Mesothelial cell of epicardium (in vitro differentiated cells): ENCODE measurements around the gene MYO5A. TPM values are rescaled to one million over a fixed set of nuclear protein-coding genes. Genes with fewer than 3 reads are reported as not detected.

Source experiments
- DNase-seq, 2 experiments: peaks; one replicate each; pipeline ENCODE4 v3.0.0; 2021; ENCODE audit warnings: low spot score in 2 of 2; ENCODE audit not compliant: unreplicated experiment in 2 of 2
- H3K27ac Mint-ChIP-seq: 2 replicates; pipeline ENCODE4 v1.8.0; 2021; ENCODE audit warnings: mixed read lengths
- H3K27me3 Mint-ChIP-seq: 2 replicates; pipeline ENCODE4 v1.8.0; 2021; ENCODE audit warnings: low read depth, mixed read lengths
- H3K36me3 Mint-ChIP-seq: 2 replicates; pipeline ENCODE4 v1.8.0; 2021; ENCODE audit warnings: mixed read lengths
- H3K4me1 Mint-ChIP-seq: 2 replicates; pipeline ENCODE4 v1.8.0; 2021; ENCODE audit warnings: mixed read lengths
- H3K4me3 Mint-ChIP-seq: 2 replicates; pipeline ENCODE4 v1.8.0; 2021; ENCODE audit warnings: mild to moderate bottlenecking, moderate library complexity, mixed read lengths
- H3K9me3 Mint-ChIP-seq: 2 replicates; pipeline ENCODE4 v1.8.0; 2021; ENCODE audit warnings: mixed read lengths
- total RNA-seq: library from RNA; stranded (reverse); gene quantifications from 3 replicates; pipeline ENCODE4 v1.2.1, GENCODE V29; 2021
- TF ChIP-seq, protein P1 (sequence below): fragments of 200-600 bp; sonication (generic); IDR thresholded peaks from one replicate; pipeline ENCODE4 v1.5.0; 2021; ENCODE audit warnings: antibody characterized with exemption; ENCODE audit not compliant: unreplicated experiment

The MYO5A gene
- total RNA-seq, 1 donor from 2014 or later: 14.4 TPM

- TF ChIP-seq, protein P1, sequence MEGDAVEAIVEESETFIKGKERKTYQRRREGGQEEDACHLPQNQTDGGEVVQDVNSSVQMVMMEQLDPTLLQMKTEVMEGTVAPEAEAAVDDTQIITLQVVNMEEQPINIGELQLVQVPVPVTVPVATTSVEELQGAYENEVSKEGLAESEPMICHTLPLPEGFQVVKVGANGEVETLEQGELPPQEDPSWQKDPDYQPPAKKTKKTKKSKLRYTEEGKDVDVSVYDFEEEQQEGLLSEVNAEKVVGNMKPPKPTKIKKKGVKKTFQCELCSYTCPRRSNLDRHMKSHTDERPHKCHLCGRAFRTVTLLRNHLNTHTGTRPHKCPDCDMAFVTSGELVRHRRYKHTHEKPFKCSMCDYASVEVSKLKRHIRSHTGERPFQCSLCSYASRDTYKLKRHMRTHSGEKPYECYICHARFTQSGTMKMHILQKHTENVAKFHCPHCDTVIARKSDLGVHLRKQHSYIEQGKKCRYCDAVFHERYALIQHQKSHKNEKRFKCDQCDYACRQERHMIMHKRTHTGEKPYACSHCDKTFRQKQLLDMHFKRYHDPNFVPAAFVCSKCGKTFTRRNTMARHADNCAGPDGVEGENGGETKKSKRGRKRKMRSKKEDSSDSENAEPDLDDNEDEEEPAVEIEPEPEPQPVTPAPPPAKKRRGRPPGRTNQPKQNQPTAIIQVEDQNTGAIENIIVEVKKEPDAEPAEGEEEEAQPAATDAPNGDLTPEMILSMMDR: no peak
- Mint-ChIP-seq H3K27me3 (no peaks in the 10 kb centered on the region), H3K27ac (peak overlapping the region; percentile 87), H3K36me3 (peaks cover 8% of the 10 kb centered on the region), H3K4me1 (peaks cover 8% of the 10 kb centered on the region), H3K9me3 (no peaks in the 10 kb centered on the region), H3K4me3 (no peak overlapping the region)
- no peak for DNase-seq
Measured at GRCh38 chr15:52349052-52349700, 179.5 kb downstream of the MYO5A start.

DNA sequence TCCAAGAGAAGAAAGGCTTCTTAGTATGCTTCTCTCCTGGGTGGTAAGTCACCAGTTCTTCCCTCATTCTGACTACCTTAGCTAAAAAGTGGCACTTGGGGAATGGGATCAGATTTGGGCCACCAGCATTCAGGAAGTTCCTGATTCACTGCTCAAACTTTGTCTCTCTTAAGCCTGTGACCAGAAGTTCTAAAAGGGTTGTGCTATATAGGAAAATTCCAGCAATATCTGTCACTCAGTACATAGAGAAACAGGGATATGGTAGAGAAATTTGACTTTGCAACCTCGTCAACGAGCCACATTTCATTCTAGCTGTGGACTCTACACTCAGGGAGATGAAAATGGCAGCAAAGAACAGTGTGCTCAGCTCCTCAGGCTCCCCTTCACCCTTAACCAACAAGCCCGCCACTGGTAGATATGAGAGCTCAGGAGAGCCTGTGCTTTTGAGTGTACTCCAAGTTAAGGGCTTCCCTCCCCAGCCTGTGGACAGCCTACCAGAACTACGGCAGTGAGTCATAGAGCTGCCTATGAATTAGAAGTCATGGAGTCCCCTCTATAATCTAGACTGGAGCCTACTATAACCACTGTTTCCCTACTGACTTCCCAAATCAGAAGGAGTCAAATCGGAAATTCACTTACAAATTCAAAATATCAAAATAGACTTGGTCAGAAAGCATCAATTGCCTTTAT, 180.5 kb downstream of the MYO5A start:
- Mint-ChIP-seq H3K9me3 (no peaks in the 10 kb centered on the region), H3K4me3 (no peak overlapping the region), H3K27me3 (no peaks in the 10 kb centered on the region), H3K4me1 (peaks cover 8% of the 10 kb centered on the region), H3K27ac (peak overlapping the region; percentile 66), H3K36me3 (peaks cover 8% of the 10 kb centered on the region)
- no peak for DNase-seq
- TF ChIP-seq, protein P1: no peak

- TF ChIP-seq, protein P1: no peak
- Mint-ChIP-seq H3K4me3 (no peak overlapping the region), H3K36me3 (peaks cover 2% of the 10 kb centered on the region), H3K4me1 (peaks cover 8% of the 10 kb centered on the region), H3K9me3 (no peaks in the 10 kb centered on the region), H3K27ac (no peak overlapping the region), H3K27me3 (no peaks in the 10 kb centered on the region)
- DNase-seq: no peak
Measured at GRCh38 chr15:52344592-52344991, 184.1 kb downstream of the MYO5A start.

DNA sequence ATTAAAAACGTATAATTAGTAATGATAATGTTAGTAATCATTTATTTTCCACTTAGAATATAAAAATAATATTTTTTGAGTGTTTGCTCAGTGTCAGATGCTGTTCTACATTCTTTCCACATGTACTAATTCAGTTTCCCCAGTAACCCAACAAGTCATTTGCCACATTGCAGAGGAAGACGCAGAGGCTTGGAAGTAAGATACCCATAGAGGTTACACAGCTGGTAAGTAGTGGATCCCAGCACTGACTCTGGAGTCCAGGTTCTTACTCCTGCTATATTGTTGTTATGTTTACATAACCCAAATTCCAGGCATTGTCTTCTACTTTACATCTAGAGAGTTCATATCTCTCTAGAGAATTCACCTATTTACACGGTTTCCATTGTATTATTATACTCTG, 184.8 kb downstream of the MYO5A start:
- Mint-ChIP-seq H3K27ac (no peak overlapping the region), H3K27me3 (no peaks in the 10 kb centered on the region), H3K4me1 (peaks cover 3% of the 10 kb centered on the region), H3K9me3 (no peaks in the 10 kb centered on the region), H3K4me3 (no peak overlapping the region), H3K36me3 (no peaks in the 10 kb centered on the region)
- DNase-seq: no peak
- TF ChIP-seq, protein P1: no peak

GRCh38 chr15:52340093-52340492, 188.6 kb downstream of the MYO5A start:
- no peak overlapping the region for H3K4me3 Mint-ChIP-seq
- no peak overlapping the region for H3K27ac Mint-ChIP-seq
- peaks cover 15% of the 10 kb centered on the region for H3K4me1 Mint-ChIP-seq
- DNase-seq: no peak
- TF ChIP-seq, protein P1: no peak
- H3K27me3 Mint-ChIP-seq: no peaks in the 10 kb centered on the region
- no peaks in the 10 kb centered on the region for H3K9me3 Mint-ChIP-seq
- peaks cover 2% of the 10 kb centered on the region for H3K36me3 Mint-ChIP-seq
